Tibial nerve (tissue), 4 donors: Measurements from ENCODE around the gene CHST7. TPM values are rescaled to one million over a fixed set of nuclear protein-coding genes. Genes with fewer than 3 reads are reported as not detected.

Experiments used
- DNase-seq, 2 donors: peaks; one replicate each; pipeline ENCODE4 v3.0.0-alpha.2; 2019; ENCODE audit warnings: low spot score in 2 of 2
- H3K27ac ChIP-seq, 4 donors: fragments of 200-600 bp; sonication (generic) in 3 of 4; one replicate each; pipeline ENCODE4 v1.5.1; 2017 to 2019; ENCODE audit warnings: mild to moderate bottlenecking in 1 of 4
- H3K27me3 ChIP-seq, 2 donors: fragments of 200-600 bp; sonication (generic) in 1 of 2; one replicate each; pipeline versions ENCODE4 v1.5.1 to v1.6.0; 2017 to 2019
- H3K36me3 ChIP-seq, 3 donors: fragments of 200-600 bp; sonication (generic); one replicate each; pipeline ENCODE4 v1.5.1; 2018 to 2019
- H3K4me1 ChIP-seq, 4 donors: fragments of 200-600 bp; sonication (generic) in 3 of 4; one replicate each; pipeline ENCODE4 v1.5.1; 2017 to 2019
- H3K4me3 ChIP-seq, 4 donors: fragments of 200-600 bp; sonication (generic) in 3 of 4; one replicate each; pipeline ENCODE4 v1.5.1; 2017 to 2019; ENCODE audit warnings: mild to moderate bottlenecking in 1 of 4, moderate library complexity in 1 of 4
- H3K9me3 ChIP-seq, 4 donors: fragments of 200-600 bp; sonication (generic) in 3 of 4; one replicate each; pipeline ENCODE4 v1.5.1; 2017 to 2019
- EP300 ChIP-seq, 2 donors: sonication (generic); formaldehyde crosslinking; IDR thresholded peaks; one replicate each; pipeline ENCODE4 v1.6.1; 2017; ENCODE audit warnings: antibody characterized with exemption in 2 of 2, mild to moderate bottlenecking in 1 of 2
- POLR2A ChIP-seq, 2 donors: fragments of 450-650 bp; IDR thresholded peaks; one replicate each; pipeline ENCODE4 v1.6.1; 2017; ENCODE audit warnings: antibody characterized with exemption in 2 of 2, mild to moderate bottlenecking in 2 of 2, moderate library complexity in 2 of 2
- WGBS, 2 donors: methylation state at CpG; one replicate each; pipeline ENCODE4 v1.1.5; 2018; 5-methylcytosine and 5-hydroxymethylcytosine counted together
- total RNA-seq, 4 donors: library from RNA; depleted of rRNA; stranded (reverse); fragments of >200 nt; gene quantifications; one replicate each; pipeline ENCODE4 v1.1.0, GENCODE V29; 2016
- TF ChIP-seq, protein P1 (sequence below), 5 experiments: fragments of 200-600 bp in 3 of 5; fragments of 450-650 bp in 2 of 5; sonication (generic) in 3 of 5; IDR thresholded peaks; one replicate each; pipeline ENCODE4 v1.5.1; 2016 to 2019; ENCODE audit warnings: antibody characterized with exemption in 5 of 5, mild to moderate bottlenecking in 3 of 5, moderate library complexity in 2 of 5

Gene CHST7
- total RNA-seq, 4 donors from 2014 or later, result 35.6 to 106 (median 72.9) TPM

DNA sequence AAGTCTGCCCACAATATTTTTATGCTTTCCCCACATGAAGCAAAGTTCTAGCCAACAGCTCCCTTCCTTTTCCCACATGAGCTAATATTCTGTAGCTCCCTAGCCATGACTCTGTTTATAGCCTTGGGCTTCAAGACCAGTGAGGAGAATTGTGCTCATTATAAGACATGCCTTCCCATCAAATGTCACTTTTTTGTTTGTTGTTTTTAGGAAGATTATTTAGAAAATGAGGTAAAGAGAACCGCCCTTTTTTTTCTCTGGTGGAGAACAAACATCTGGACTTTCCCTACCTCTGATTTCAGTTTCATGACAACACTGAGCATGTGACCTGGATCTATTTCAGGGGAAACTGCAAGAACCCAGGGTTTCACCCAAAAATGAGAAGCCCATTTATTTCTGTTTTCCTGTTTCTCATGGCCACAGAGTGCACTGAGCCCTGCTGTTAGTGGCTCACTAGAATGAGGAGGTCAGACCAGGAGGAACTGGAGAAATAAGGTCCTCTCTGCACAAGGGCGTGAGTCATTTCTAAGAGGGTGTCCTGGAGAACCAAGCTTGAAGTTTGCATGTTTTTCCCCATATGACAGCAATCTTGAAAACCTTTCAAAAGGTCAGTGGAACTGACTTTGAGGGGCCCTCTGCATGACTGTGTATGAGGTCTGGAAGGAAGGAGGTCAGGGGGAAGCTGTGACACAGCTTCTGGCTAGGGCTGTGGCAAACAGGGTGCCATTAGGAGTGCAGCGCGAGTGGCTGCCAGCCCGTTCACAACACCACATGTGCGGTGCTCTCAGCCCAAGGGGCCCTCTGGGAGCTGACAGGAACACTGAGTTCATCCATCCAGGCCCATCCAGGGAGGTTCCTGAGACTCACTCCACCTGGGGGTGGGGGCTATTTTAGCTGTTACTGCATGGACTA lies 55.2 kb downstream of the CHST7 start:
- no peak overlapping the region for H3K4me3 ChIP-seq
- no peaks in the 10 kb centered on the region for H3K36me3 ChIP-seq
- H3K4me1 ChIP-seq, result peaks cover 0 to 19% (median 8%) of the 10 kb centered on the region in 4 donors
- peak; percentile 61 to 63 for DNase-seq
- WGBS, 2 donors, result 36 to 41% methylated on average over 4 to 6 of the region's 6 CpGs
- H3K9me3 ChIP-seq, result no peaks in the 10 kb centered on the region
- H3K27me3 ChIP-seq, result no peaks in the 10 kb centered on the region
- TF ChIP-seq EP300 (IDR thresholded peaks at IDR 0.05), result peak in 1 of 2 donors; percentile 52
- TF ChIP-seq POLR2A (IDR thresholded peaks at IDR 0.05), result no peak
- H3K27ac ChIP-seq, result peak overlapping the region in 2 of 4 donors; percentile 64 to 70

DNA sequence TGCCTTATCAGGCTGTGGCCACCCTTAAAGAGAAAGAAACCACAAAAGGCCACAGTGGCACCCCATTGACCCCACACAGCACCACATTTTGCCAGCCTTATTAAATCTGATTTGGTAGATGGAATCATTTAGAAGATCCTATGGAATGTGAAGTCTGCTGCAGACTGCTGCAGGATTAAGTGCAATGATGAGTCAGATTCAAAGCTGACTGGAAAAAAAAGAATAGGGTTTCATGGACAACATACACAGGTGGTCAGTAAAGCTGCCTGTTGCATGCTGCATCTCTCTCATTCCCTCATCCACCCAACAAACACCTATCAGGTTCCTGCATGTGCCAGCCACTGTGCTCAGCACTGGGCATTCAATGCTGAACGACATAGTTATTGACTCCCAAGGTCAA lies 56.6 kb downstream of the CHST7 start:
- TF ChIP-seq POLR2A (IDR thresholded peaks at IDR 0.05) (no peak), EP300 (IDR thresholded peaks at IDR 0.05) (no peak)
- TF ChIP-seq, protein P1, sequence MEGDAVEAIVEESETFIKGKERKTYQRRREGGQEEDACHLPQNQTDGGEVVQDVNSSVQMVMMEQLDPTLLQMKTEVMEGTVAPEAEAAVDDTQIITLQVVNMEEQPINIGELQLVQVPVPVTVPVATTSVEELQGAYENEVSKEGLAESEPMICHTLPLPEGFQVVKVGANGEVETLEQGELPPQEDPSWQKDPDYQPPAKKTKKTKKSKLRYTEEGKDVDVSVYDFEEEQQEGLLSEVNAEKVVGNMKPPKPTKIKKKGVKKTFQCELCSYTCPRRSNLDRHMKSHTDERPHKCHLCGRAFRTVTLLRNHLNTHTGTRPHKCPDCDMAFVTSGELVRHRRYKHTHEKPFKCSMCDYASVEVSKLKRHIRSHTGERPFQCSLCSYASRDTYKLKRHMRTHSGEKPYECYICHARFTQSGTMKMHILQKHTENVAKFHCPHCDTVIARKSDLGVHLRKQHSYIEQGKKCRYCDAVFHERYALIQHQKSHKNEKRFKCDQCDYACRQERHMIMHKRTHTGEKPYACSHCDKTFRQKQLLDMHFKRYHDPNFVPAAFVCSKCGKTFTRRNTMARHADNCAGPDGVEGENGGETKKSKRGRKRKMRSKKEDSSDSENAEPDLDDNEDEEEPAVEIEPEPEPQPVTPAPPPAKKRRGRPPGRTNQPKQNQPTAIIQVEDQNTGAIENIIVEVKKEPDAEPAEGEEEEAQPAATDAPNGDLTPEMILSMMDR (IDR thresholded peaks at IDR 0.05), result no peak
- WGBS, 2 donors, result 72 to 100% methylated on average over 1 of the region's 1 CpG
- Histone ChIP-seq H3K4me1 (peaks cover 0 to 19% (median 8%) of the 10 kb centered on the region in 4 donors), H3K9me3 (no peaks in the 10 kb centered on the region), H3K4me3 (no peak overlapping the region), H3K27me3 (no peaks in the 10 kb centered on the region), H3K27ac (peak overlapping the region in 2 of 4 donors; percentile 64 to 70), H3K36me3 (no peaks in the 10 kb centered on the region)
- no peak for DNase-seq

GRCh38 chrX:46634577-46634976 lies 61.0 kb downstream of the CHST7 start:
- H3K27me3 ChIP-seq, result no peaks in the 10 kb centered on the region
- H3K4me3 ChIP-seq, result no peak overlapping the region
- no peak overlapping the region for H3K27ac ChIP-seq
- no peaks in the 10 kb centered on the region for H3K36me3 ChIP-seq
- H3K4me1 ChIP-seq, result peaks cover 0 to 5% (median 0%) of the 10 kb centered on the region in 4 donors
- no peak for DNase-seq
- 67 to 73% methylated on average over 3 of the region's 3 CpGs for WGBS, 2 donors
- no peaks in the 10 kb centered on the region for H3K9me3 ChIP-seq
- TF ChIP-seq, protein P1 (IDR thresholded peaks at IDR 0.05), result no peak
- TF ChIP-seq POLR2A (IDR thresholded peaks at IDR 0.05) (no peak), EP300 (IDR thresholded peaks at IDR 0.05) (no peak)

GRCh38 chrX:46635186-46635585 lies 61.6 kb downstream of the CHST7 start:
- 59 to 91% methylated on average over 2 of the region's 2 CpGs for WGBS, 2 donors
- Histone ChIP-seq H3K4me1 (peaks cover 0 to 5% (median 0%) of the 10 kb centered on the region in 4 donors), H3K27me3 (no peaks in the 10 kb centered on the region), H3K27ac (no peak overlapping the region), H3K36me3 (no peaks in the 10 kb centered on the region), H3K4me3 (no peak overlapping the region), H3K9me3 (no peaks in the 10 kb centered on the region)
- TF ChIP-seq EP300 (IDR thresholded peaks at IDR 0.05), result no peak
- no peak for TF ChIP-seq POLR2A (IDR thresholded peaks at IDR 0.05)
- TF ChIP-seq, protein P1 (IDR thresholded peaks at IDR 0.05), result no peak
- DNase-seq, result no peak

GRCh38 chrX:46636223-46636622 lies 62.7 kb downstream of the CHST7 start:
- H3K36me3 ChIP-seq, result no peaks in the 10 kb centered on the region
- no peak overlapping the region for H3K4me3 ChIP-seq
- 70 to 79% methylated on average over 6 of the region's 6 CpGs for WGBS, 2 donors
- H3K4me1 ChIP-seq, result peaks cover 0 to 5% (median 0%) of the 10 kb centered on the region in 4 donors
- no peaks in the 10 kb centered on the region for H3K27me3 ChIP-seq
- H3K27ac ChIP-seq, result no peak overlapping the region
- no peaks in the 10 kb centered on the region for H3K9me3 ChIP-seq
- DNase-seq, result no peak
- TF ChIP-seq, protein P1 (IDR thresholded peaks at IDR 0.05), result no peak
- TF ChIP-seq EP300 (IDR thresholded peaks at IDR 0.05) (no peak), POLR2A (IDR thresholded peaks at IDR 0.05) (no peak)
